IMR-90 (cell line): ENCODE measurements around the gene ARFGAP3.

ENCODE experiments used
- POLR2A ChIP-seq: IDR thresholded peaks from 2 replicates; pipeline ENCODE4 v1.6.1; 2012; ENCODE audit warnings: mild to moderate bottlenecking, low read depth, low read length
- TF ChIP-seq, protein P1 (sequence below): conservative IDR thresholded peaks from 2 replicates; pipeline ENCODE4 v1.5.1; 2012; ENCODE audit warnings: mild to moderate bottlenecking, low read depth, low read length, improper control_type of control experiment

- TF ChIP-seq, protein P1, sequence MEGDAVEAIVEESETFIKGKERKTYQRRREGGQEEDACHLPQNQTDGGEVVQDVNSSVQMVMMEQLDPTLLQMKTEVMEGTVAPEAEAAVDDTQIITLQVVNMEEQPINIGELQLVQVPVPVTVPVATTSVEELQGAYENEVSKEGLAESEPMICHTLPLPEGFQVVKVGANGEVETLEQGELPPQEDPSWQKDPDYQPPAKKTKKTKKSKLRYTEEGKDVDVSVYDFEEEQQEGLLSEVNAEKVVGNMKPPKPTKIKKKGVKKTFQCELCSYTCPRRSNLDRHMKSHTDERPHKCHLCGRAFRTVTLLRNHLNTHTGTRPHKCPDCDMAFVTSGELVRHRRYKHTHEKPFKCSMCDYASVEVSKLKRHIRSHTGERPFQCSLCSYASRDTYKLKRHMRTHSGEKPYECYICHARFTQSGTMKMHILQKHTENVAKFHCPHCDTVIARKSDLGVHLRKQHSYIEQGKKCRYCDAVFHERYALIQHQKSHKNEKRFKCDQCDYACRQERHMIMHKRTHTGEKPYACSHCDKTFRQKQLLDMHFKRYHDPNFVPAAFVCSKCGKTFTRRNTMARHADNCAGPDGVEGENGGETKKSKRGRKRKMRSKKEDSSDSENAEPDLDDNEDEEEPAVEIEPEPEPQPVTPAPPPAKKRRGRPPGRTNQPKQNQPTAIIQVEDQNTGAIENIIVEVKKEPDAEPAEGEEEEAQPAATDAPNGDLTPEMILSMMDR, result no peak
- TF ChIP-seq POLR2A, result no peak
Observed at GRCh38 chr22:42821386-42821785, 35.7 kb downstream of the ARFGAP3 start.
